HG03066 (cell line): ENCODE measurements around the gene RABL6.
A peak's percentile ranks its signal among the peaks of the same experiment; 100 is the strongest.
"Not testable (repeated sequence)": the region's sequence is repeated elsewhere in the genome, so short reads cannot be mapped to it uniquely, and the experiment has no call there.

Experiments used
- ATAC-seq: cut with Tn5 transposase; IDR thresholded peaks from one replicate; pipeline ENCODE4 v1.9.1; 2021; ENCODE audit warnings: low read depth; ENCODE audit not compliant: unreplicated experiment

Gene RABL6

GRCh38 chr9:136868644-136869043 is 60.9 kb downstream of the RABL6 start:
- no peak for ATAC-seq

GRCh38 chr9:136869611-136870010 is 61.9 kb downstream of the RABL6 start:
- ATAC-seq = not testable (repeated sequence)

- ATAC-seq = no peak
Measured at GRCh38 chr9:136875155-136875554, 67.4 kb downstream of the RABL6 start.

GRCh38 chr9:136876476-136876875 is 68.7 kb downstream of the RABL6 start:
- no peak for ATAC-seq

GRCh38 chr9:136880651-136881050 is 72.9 kb downstream of the RABL6 start:
- no peak for ATAC-seq

- peak; percentile 39 for ATAC-seq
Measured at GRCh38 chr9:136881691-136882108, 74.0 kb downstream of the RABL6 start.

GRCh38 chr9:136882109-136882946 is 74.6 kb downstream of the RABL6 start:
- ATAC-seq = no peak

- ATAC-seq = not testable (repeated sequence)
Measured at GRCh38 chr9:136882947-136883283, 75.2 kb downstream of the RABL6 start.

GRCh38 chr9:136883670-136884069 is 75.9 kb downstream of the RABL6 start:
- ATAC-seq = not testable (repeated sequence)

GRCh38 chr9:136885950-136886578 is 78.3 kb downstream of the RABL6 start, which contains the start of gene TRAF2:
Gene TRAF2, plus strand, starts transcription at chr9:136886516. Its CDS starts 12,225 bp downstream, at chr9:136898741.
- peak; percentile 72 for ATAC-seq

- ATAC-seq = peak; percentile 19
Measured at GRCh38 chr9:136886610-136887597, 79.2 kb downstream of the RABL6 start.

GRCh38 chr9:136888454-136888853 is 80.7 kb downstream of the RABL6 start:
- ATAC-seq = no peak

- no peak for ATAC-seq
Measured at GRCh38 chr9:136889858-136890257, 82.1 kb downstream of the RABL6 start.

GRCh38 chr9:136890661-136891060 is 82.9 kb downstream of the RABL6 start:
- ATAC-seq = no peak
